ENCODE data around the gene RGS8. TPM values are rescaled to one million over a fixed set of nuclear protein-coding genes. Genes with fewer than 3 reads are reported as not detected.

The RGS8 gene
- total and polyA plus RNA-seq, 2 of the 4 experiments (the other 2 are of a cell fraction): not detected

- Histone ChIP-seq H2AK9ac (replicated peaks; ENCODE audit: low read depth, low read length, poor library complexity) (no peak overlapping the region), H2BK5ac (ENCODE audit: low read depth, low read length, poor library complexity, severe bottlenecking) (no peak overlapping the region), H3K56ac (ENCODE audit: extremely low read depth, insufficient read depth, low read length) (no peak overlapping the region), H3K23ac (ENCODE audit: low read depth, low read length) (no peak overlapping the region), H4K5ac (ENCODE audit: low read depth, low read length) (no peak overlapping the region), H3K9me1 (ENCODE audit: insufficient read depth, low read length) (no peaks in the 10 kb centered on the region), H3K27ac (ENCODE audit: insufficient read depth, low read length) (no peak overlapping the region), H3K18ac (ENCODE audit: low read depth, low read length) (no peak overlapping the region), H3K79me1 (ENCODE audit: low read depth in 1 of 2, low read length in 2 of 2) (no peaks in the 10 kb centered on the region), H3K9me3 (ENCODE audit: control insufficient read depth, insufficient read depth, low read length) (no peaks in the 10 kb centered on the region), H2AK5ac (ENCODE audit: low read depth, low read length) (no peak overlapping the region), H4K91ac (ENCODE audit: insufficient read depth, low read depth, low read length) (no peak overlapping the region), H3K4me1 (ENCODE audit: control insufficient read depth, insufficient read depth, low read length) (no peaks in the 10 kb centered on the region), H3K4me3 (ENCODE audit: insufficient read depth, low read depth, low read length) (no peak overlapping the region), H4K8ac (ENCODE audit: low read depth in 2 of 2, low read length in 2 of 2) (no peak overlapping the region), H3K14ac (replicated peaks; ENCODE audit: low read depth, low read length) (no peak overlapping the region), H3K27me3 (ENCODE audit: control insufficient read depth, insufficient read depth, low read length) (peaks cover 12% of the 10 kb centered on the region), H3K4me2 (ENCODE audit: low read depth, low read length) (no peak overlapping the region), H3K9ac (ENCODE audit: low read depth, low read length) (no peak overlapping the region), H3K4ac (ENCODE audit: low read depth, low read length) (no peak overlapping the region), H2AFZ (replicated peaks; ENCODE audit: low read length, poor library complexity) (no peak overlapping the region), H2BK120ac (ENCODE audit: low read depth, low read length) (no peak overlapping the region), H2BK15ac (ENCODE audit: low read depth, low read length) (no peak overlapping the region), H4K20me1 (ENCODE audit: insufficient read depth, low read length) (no peaks in the 10 kb centered on the region), H2BK20ac (ENCODE audit: low read depth, low read length) (no peak overlapping the region), H3K36me3 (ENCODE audit: control insufficient read depth, insufficient read depth, low read length) (no peaks in the 10 kb centered on the region)
- intact Hi-C loops (cut with micrococcal nuclease) (no loop called here), dilution Hi-C loops (cut with HindIII; ENCODE audit: low sequenced_read_pairs, unreplicated experiment) (no loop called here), in situ Hi-C loops (cut with MboI; ENCODE audit: low sequenced_read_pairs) (no loop called here)
- no TSS peak for BruUV-seq (replicated peaks)
- POLR2A ChIA-PET (ENCODE audit: unreplicated experiment): no interaction called here
- no peak for ATAC-seq (ENCODE audit: low read depth)
- WGBS, 2 experiments (ENCODE audit: extremely low coverage in 2 of 2, insufficient read length in 1 of 2): 75% methylated on average over 7 of the region's 8 CpGs; no CpG with 5 or more reads in 1 of the 2 experiments
- no peak for TF ChIP-seq POLR2A (IDR thresholded peaks at IDR 0.05; ENCODE audit: low read depth, low read length)
- TF ChIP-seq USF2 (IDR thresholded peaks at IDR 0.05; ENCODE audit: low read depth, low read length): no peak
- TF ChIP-seq MAZ (IDR thresholded peaks at IDR 0.05; ENCODE audit: borderline replicate concordance, low read depth, low read length): no peak
- no peak for TF ChIP-seq RCOR1 (IDR thresholded peaks at IDR 0.05; ENCODE audit: insufficient replicate concordance, low read length)
- TF ChIP-seq RAD21 (IDR thresholded peaks at IDR 0.05; ENCODE audit: low read length): no peak
- no peak for TF ChIP-seq FOS (IDR thresholded peaks at IDR 0.05; ENCODE audit: low read depth, low read length)
- no peak for TF ChIP-seq CEBPB (IDR thresholded peaks at IDR 0.05; ENCODE audit: low read depth, low read length)
- CTCF ChIA-PET: no interaction called here
- DNase-seq: no peak
These were observed 4.7 kb downstream of the RGS8 start for GRCh38 chr1:182679684-182680083.

All from IMR-90 (cell line).